IgD-negative memory B cell (primary cell): ENCODE data around the gene BEND5. TPM values are rescaled to one million over a fixed set of nuclear protein-coding genes. Genes with fewer than 3 reads are reported as not detected.
A peak's percentile ranks its signal among the peaks of the same experiment; 100 is the strongest.

Source experiments
- H3K27ac Mint-ChIP-seq, 3 donors: one replicate each; pipeline ENCODE4 v1.8.0; 2020 to 2022; ENCODE audit warnings: mild to moderate bottlenecking in 3 of 3, mixed read lengths in 3 of 3, moderate library complexity in 1 of 3
- H3K27me3 Mint-ChIP-seq: one replicate; pipeline ENCODE4 v1.8.0; 2021; ENCODE audit warnings: mixed read lengths
- H3K36me3 Mint-ChIP-seq: one replicate; pipeline ENCODE4 v1.8.0; 2020; ENCODE audit warnings: mild to moderate bottlenecking, mixed read lengths
- H3K4me1 Mint-ChIP-seq, 3 donors: one replicate each; pipeline ENCODE4 v1.8.0; 2020 to 2022; ENCODE audit warnings: mixed read lengths in 3 of 3, mild to moderate bottlenecking in 1 of 3
- H3K4me3 Mint-ChIP-seq, 4 donors: one replicate each; pipeline ENCODE4 v1.8.0; 2020 to 2022; ENCODE audit warnings: mild to moderate bottlenecking in 4 of 4, mixed read lengths in 4 of 4, moderate library complexity in 3 of 4
- H3K9me3 Mint-ChIP-seq, 3 donors: one replicate each; pipeline ENCODE4 v1.8.0; 2020 to 2021; ENCODE audit warnings: mixed read lengths in 3 of 3, mild to moderate bottlenecking in 1 of 3
- polyA plus RNA-seq: library from polyadenylated mRNA; unstranded; fragments of 300-500 nt; fragmentation: Illumina TruSeq; gene quantifications from one replicate; pipeline ENCODE4 v1.2.3, GENCODE V29; 2021

The BEND5 gene
- polyA plus RNA-seq, 1 donor from 2014 or later = 31.5 TPM

DNA sequence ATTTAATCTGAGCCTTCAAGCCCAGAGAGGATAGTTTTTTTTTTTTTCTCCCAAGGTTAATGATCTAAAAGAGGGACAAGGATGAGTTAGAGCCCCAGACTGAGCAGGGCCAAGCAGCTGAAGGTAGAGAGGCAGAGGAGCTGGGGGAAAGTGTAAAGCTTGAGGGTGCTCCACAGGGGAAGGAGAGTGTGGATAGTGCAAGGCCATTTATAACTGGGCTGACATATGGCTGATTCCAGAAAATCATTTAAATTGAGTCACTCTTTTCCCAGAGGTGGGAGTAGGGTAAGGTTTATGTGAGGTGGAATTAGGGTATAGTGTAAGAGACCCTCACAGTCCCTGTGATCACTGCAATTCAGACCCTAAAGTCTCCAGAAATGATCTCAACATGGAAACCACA is 55.8 kb downstream of the BEND5 start:
- no peak overlapping the region for H3K4me3 Mint-ChIP-seq
- H3K36me3 Mint-ChIP-seq = peaks cover 2% of the 10 kb centered on the region
- H3K4me1 Mint-ChIP-seq = peaks cover 0 to 3% (median 0%) of the 10 kb centered on the region in 3 donors
- peak overlapping the region in 1 of 3 donors; percentile 73 for H3K27ac Mint-ChIP-seq
- no peaks in the 10 kb centered on the region for H3K27me3 Mint-ChIP-seq
- H3K9me3 Mint-ChIP-seq = peaks cover 0 to 2% (median 0%) of the 10 kb centered on the region in 3 donors

GRCh38 chr1:48718705-48719104 is 58.0 kb downstream of the BEND5 start:
- Mint-ChIP-seq H3K4me3 (no peak overlapping the region), H3K27ac (no peak overlapping the region), H3K36me3 (peaks cover 2% of the 10 kb centered on the region), H3K9me3 (peaks cover 0 to 2% (median 0%) of the 10 kb centered on the region in 3 donors), H3K4me1 (peaks cover 0 to 1% (median 0%) of the 10 kb centered on the region in 3 donors), H3K27me3 (no peaks in the 10 kb centered on the region)

DNA sequence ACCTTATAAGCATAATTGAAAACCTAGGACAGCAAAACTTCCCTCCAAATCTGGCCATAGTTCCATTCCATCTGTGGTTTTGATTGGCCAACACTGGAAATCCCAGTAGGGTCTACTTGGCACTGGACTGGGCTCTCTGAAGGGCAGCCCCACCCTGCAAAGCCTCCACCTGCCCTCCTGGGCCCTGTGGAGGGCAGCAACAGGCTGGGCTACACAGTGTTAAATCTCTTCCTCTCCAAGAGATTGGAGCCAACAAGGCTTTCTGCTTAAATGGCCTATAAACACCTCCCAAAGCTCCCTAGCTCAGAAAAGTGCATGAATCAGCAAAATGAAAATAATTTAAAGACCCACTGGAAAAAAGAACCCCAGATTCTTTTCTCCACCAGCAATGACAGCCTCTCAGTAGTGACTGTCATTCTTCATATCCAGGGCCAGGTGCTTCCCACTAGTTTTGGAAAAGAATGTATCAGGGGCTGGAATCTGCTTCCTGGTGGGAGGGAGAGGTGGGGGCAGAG is 58.5 kb downstream of the BEND5 start:
- Mint-ChIP-seq H3K36me3 (peaks cover 2% of the 10 kb centered on the region), H3K4me3 (no peak overlapping the region), H3K27ac (no peak overlapping the region), H3K9me3 (peaks cover 0 to 2% (median 0%) of the 10 kb centered on the region in 3 donors), H3K27me3 (no peaks in the 10 kb centered on the region), H3K4me1 (no peaks in the 10 kb centered on the region)

DNA sequence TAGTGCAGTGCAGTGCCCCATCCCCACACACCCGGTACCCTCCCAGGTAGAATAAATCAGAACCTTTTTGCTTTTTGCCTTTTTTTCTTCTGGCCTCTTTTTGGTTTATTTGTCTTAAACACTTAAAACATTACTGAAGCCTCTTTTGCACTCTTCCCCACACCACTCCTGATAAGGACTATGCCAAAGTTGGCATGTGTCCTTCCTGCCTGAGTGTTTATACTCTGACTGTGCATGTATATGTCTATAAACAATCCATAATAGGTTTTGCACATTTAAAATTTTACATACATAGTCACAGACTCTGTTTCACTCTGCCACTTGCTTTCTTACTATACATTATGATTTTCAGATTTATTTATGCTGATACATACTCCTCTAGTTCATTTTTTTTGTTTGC is 59.6 kb downstream of the BEND5 start:
- peaks cover 0 to 2% (median 0%) of the 10 kb centered on the region in 3 donors for H3K9me3 Mint-ChIP-seq
- H3K27me3 Mint-ChIP-seq = no peaks in the 10 kb centered on the region
- no peak overlapping the region for H3K27ac Mint-ChIP-seq
- H3K4me3 Mint-ChIP-seq = peak overlapping the region in 1 of 4 donors; percentile 9
- H3K4me1 Mint-ChIP-seq = no peaks in the 10 kb centered on the region
- H3K36me3 Mint-ChIP-seq = peaks cover 2% of the 10 kb centered on the region

- no peak overlapping the region for H3K4me3 Mint-ChIP-seq
- no peaks in the 10 kb centered on the region for H3K27me3 Mint-ChIP-seq
- no peaks in the 10 kb centered on the region for H3K4me1 Mint-ChIP-seq
- peaks cover 2% of the 10 kb centered on the region for H3K36me3 Mint-ChIP-seq
- peaks cover 0 to 2% (median 0%) of the 10 kb centered on the region in 3 donors for H3K9me3 Mint-ChIP-seq
- H3K27ac Mint-ChIP-seq = no peak overlapping the region
These were observed 60.8 kb downstream of the BEND5 start for GRCh38 chr1:48715921-48716320.

DNA sequence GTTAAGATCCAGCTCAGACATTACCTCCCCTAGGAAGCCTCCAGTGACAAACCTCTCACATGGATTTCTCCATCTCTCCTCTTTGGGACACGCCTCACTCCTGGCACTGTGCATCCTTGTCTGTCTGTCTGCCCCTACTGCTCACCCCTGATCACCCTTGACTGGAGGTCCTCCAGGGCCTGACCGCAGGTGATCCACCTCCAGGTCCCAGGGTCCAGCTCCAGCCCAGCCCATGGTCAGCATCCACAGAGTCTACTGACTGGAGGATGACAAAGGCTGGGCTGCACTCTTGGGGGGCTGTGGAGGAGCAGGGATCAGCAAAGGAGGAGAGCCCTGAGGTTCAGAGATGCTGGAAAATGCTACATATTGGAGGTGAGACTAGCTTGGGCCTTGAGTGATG is 65.8 kb downstream of the BEND5 start:
- no peaks in the 10 kb centered on the region for H3K36me3 Mint-ChIP-seq
- H3K9me3 Mint-ChIP-seq = no peaks in the 10 kb centered on the region
- no peaks in the 10 kb centered on the region for H3K4me1 Mint-ChIP-seq

GRCh38 chr1:48710318-48710717 is 66.4 kb downstream of the BEND5 start:
- Mint-ChIP-seq H3K9me3 (no peaks in the 10 kb centered on the region), H3K4me1 (no peaks in the 10 kb centered on the region), H3K4me3 (no peak overlapping the region), H3K36me3 (no peaks in the 10 kb centered on the region), H3K27me3 (no peaks in the 10 kb centered on the region), H3K27ac (no peak overlapping the region)

More for the DNA sequence above, 65.8 kb downstream of the BEND5 start:
- Mint-ChIP-seq H3K4me3 (no peak overlapping the region), H3K27me3 (no peaks in the 10 kb centered on the region), H3K27ac (no peak overlapping the region)

DNA sequence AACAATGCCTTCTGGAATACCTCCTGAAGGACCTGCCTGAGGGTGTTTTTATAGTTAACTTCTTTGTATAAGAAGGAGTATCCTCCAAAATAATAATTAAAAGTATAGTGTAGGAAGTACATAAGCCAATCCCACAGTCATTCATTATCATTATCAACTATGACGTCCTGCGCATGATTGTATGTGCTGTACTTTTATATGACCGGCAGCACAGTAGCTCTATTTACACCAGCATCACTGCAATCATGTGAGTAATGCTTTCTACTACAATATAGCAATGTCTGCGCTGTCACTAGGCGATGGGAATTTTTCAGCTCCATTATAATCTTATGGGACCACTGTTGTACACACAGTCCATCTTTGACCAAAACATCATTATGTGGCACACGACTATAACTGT is 72.0 kb downstream of the BEND5 start:
- H3K9me3 Mint-ChIP-seq = no peaks in the 10 kb centered on the region
- no peak overlapping the region for H3K4me3 Mint-ChIP-seq
- no peak overlapping the region for H3K27ac Mint-ChIP-seq

DNA sequence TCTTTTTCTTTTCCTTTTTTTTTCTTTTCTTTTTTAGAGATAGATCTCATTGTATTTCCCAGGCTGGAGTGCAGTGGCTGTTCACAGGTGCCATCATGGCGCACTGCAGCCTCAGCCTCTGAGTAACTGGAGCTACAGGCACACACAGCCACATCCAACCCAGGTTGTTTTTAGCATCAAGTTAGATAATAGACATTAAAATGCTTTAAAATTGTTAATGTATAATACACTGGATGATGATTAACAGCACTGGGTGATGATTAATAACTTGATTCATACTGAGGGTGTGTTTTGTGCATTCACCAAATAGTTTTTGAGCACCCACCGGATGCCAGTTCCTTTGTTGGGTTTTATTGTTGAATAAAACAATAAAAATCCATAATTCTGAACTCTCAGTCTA is 75.2 kb downstream of the BEND5 start:
- Mint-ChIP-seq H3K27ac (no peak overlapping the region), H3K4me3 (no peak overlapping the region), H3K9me3 (no peaks in the 10 kb centered on the region), H3K36me3 (peaks cover 3% of the 10 kb centered on the region), H3K27me3 (peaks cover 4% of the 10 kb centered on the region), H3K4me1 (no peaks in the 10 kb centered on the region)

More for the DNA sequence above, 72.0 kb downstream of the BEND5 start:
- no peaks in the 10 kb centered on the region for H3K36me3 Mint-ChIP-seq
- H3K4me1 Mint-ChIP-seq = no peaks in the 10 kb centered on the region
- peaks cover 4% of the 10 kb centered on the region for H3K27me3 Mint-ChIP-seq

GRCh38 chr1:48697066-48697707 is 79.5 kb downstream of the BEND5 start:
- peaks cover 3% of the 10 kb centered on the region for H3K36me3 Mint-ChIP-seq
- no peaks in the 10 kb centered on the region for H3K9me3 Mint-ChIP-seq
- H3K4me1 Mint-ChIP-seq = no peaks in the 10 kb centered on the region
- no peak overlapping the region for H3K4me3 Mint-ChIP-seq
- peak overlapping the region in 2 of 3 donors; percentile 11 to 35 for H3K27ac Mint-ChIP-seq
- H3K27me3 Mint-ChIP-seq = peaks cover 5% of the 10 kb centered on the region

DNA sequence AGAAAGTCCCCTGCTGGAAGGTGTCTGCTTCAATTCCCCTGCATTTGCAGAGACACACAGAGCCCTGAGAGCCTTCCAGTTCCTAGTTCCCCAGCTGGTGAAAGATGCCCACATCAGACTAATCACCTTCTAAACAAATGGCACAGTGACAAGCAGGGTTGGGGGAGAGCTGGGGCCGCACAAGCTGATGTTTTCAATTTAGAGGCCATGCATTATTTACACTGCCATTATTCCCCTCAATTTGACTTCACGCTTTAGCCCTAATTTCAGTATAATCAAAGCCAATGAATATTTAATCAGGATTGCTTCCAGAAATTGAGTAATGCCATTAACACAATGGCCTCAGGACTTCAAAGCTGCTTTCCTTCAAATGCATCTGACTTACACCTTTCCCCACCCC is 81.5 kb downstream of the BEND5 start:
- no peak overlapping the region for H3K4me3 Mint-ChIP-seq
- H3K36me3 Mint-ChIP-seq = peaks cover 3% of the 10 kb centered on the region
- H3K27ac Mint-ChIP-seq = no peak overlapping the region
- H3K9me3 Mint-ChIP-seq = no peaks in the 10 kb centered on the region
- H3K27me3 Mint-ChIP-seq = peaks cover 7% of the 10 kb centered on the region
- H3K4me1 Mint-ChIP-seq = peaks cover 0 to 7% (median 2%) of the 10 kb centered on the region in 3 donors

GRCh38 chr1:48693674-48694320 is 82.9 kb downstream of the BEND5 start:
- Mint-ChIP-seq H3K27ac (no peak overlapping the region), H3K9me3 (no peaks in the 10 kb centered on the region), H3K4me1 (peaks cover 0 to 7% (median 2%) of the 10 kb centered on the region in 3 donors), H3K27me3 (peaks cover 5% of the 10 kb centered on the region), H3K4me3 (no peak overlapping the region), H3K36me3 (peaks cover 3% of the 10 kb centered on the region)

DNA sequence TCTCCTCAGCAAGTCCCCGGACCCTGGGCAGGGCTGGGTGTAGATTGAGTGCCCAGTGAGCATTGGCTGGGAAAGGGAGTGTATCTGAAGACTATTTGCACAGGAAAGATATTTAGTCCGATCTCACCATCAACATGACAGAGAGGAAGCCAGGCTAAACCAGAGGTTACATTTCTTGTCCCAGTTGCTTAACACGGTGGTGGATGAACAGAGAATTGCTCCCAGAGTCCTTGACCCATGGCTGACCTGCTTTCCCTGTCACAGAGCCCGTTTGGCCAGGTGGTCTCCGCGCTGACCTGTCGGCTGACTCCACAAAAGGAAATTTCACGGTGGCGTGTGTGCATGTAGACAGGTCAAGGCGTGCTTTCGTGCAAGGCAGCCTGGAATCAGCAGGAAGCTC is 83.5 kb downstream of the BEND5 start:
- Mint-ChIP-seq H3K9me3 (no peaks in the 10 kb centered on the region), H3K4me1 (peaks cover 0 to 7% (median 3%) of the 10 kb centered on the region in 3 donors), H3K4me3 (no peak overlapping the region), H3K36me3 (peaks cover 3% of the 10 kb centered on the region), H3K27ac (no peak overlapping the region), H3K27me3 (peaks cover 5% of the 10 kb centered on the region)

GRCh38 chr1:48692235-48692634 is 84.5 kb downstream of the BEND5 start:
- no peak overlapping the region for H3K27ac Mint-ChIP-seq
- H3K36me3 Mint-ChIP-seq = peaks cover 3% of the 10 kb centered on the region
- no peaks in the 10 kb centered on the region for H3K9me3 Mint-ChIP-seq
- H3K4me3 Mint-ChIP-seq = no peak overlapping the region
- peaks cover 5% of the 10 kb centered on the region for H3K27me3 Mint-ChIP-seq
- H3K4me1 Mint-ChIP-seq = peaks cover 2 to 7% (median 3%) of the 10 kb centered on the region in 3 donors

DNA sequence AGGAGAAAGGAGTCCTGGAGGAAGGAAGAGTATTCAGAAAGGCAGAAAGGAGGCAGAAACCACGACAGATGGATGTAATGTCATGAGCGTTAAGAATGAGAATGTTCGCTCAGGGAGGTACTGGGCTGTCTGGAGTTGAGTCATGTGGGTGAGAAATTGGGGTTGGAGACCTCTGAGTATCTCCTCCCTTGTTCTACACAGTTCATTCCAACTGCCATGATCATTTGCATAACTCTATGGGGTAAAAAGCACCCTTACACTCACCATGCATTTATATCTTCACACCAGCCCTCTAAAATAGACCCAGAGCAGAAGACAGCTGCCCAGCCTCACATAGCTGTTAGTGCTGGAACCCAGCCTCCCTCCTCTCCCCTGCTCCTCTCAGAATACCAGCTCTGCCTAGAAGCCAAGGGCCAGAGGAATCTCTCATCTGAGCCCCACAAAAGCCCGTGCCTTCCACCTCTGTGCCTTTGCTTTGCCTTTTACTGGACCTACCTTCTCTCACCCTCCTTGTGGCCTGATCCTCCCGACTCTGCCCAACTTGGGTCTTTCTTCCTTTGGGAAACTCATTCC is 85.2 kb downstream of the BEND5 start:
- no peaks in the 10 kb centered on the region for H3K36me3 Mint-ChIP-seq
- peaks cover 2 to 7% (median 3%) of the 10 kb centered on the region in 3 donors for H3K4me1 Mint-ChIP-seq
- no peak overlapping the region for H3K27ac Mint-ChIP-seq
- peaks cover 5% of the 10 kb centered on the region for H3K27me3 Mint-ChIP-seq
- H3K4me3 Mint-ChIP-seq = no peak overlapping the region
- no peaks in the 10 kb centered on the region for H3K9me3 Mint-ChIP-seq
